T-helper 17 cell (primary cell): Measurements from ENCODE around the gene BRD7. TPM values are rescaled to one million over a fixed set of nuclear protein-coding genes. Genes with fewer than 3 reads are reported as not detected.
A peak's percentile ranks its signal among the peaks of the same experiment; 100 is the strongest.

Source experiments
- ATAC-seq: fragments of 150-1000 bp; cut with Tn5 transposase; 2 replicates; pipeline ENCODE4 v1.10.0; 2021; ENCODE audit warnings: mild to moderate bottlenecking, moderate library complexity
- DNase-seq, 3 donors: peaks; one replicate each; pipeline versions ENCODE4 v3.0.0 to v3.0.0-alpha.2; 2020 to 2021
- H3K9me3 ChIP-seq: one replicate; pipeline ENCODE4 v1.7.0; 2013; ENCODE audit warnings: low read length, mild to moderate bottlenecking; ENCODE audit not compliant: control insufficient read depth, poor library complexity, severe bottlenecking
- H3K27ac Mint-ChIP-seq: one replicate; pipeline ENCODE4 v1.8.0; 2022; ENCODE audit warnings: mild to moderate bottlenecking, moderate library complexity, mixed read lengths
- H3K27me3 Mint-ChIP-seq: one replicate; pipeline ENCODE4 v1.8.0; 2022; ENCODE audit warnings: mixed read lengths
- H3K36me3 Mint-ChIP-seq: one replicate; pipeline ENCODE4 v1.8.0; 2022; ENCODE audit warnings: low read depth, mixed read lengths
- H3K4me1 Mint-ChIP-seq: one replicate; pipeline ENCODE4 v1.8.0; 2022; ENCODE audit warnings: mild to moderate bottlenecking, mixed read lengths
- H3K4me3 Mint-ChIP-seq: one replicate; pipeline ENCODE4 v1.8.0; 2022; ENCODE audit warnings: mild to moderate bottlenecking, moderate library complexity, mixed read lengths
- total RNA-seq, 4 donors: library from RNA in 2 of 4; stranded (reverse) in 2 of 4; gene quantifications; one replicate each; pipeline ENCODE4 v1.2.3 and lab custom pipeline; 2022 to 2026

The BRD7 gene
- total RNA-seq, 2 donors from 2014 or later, result 74.2 to 83.4 TPM

DNA sequence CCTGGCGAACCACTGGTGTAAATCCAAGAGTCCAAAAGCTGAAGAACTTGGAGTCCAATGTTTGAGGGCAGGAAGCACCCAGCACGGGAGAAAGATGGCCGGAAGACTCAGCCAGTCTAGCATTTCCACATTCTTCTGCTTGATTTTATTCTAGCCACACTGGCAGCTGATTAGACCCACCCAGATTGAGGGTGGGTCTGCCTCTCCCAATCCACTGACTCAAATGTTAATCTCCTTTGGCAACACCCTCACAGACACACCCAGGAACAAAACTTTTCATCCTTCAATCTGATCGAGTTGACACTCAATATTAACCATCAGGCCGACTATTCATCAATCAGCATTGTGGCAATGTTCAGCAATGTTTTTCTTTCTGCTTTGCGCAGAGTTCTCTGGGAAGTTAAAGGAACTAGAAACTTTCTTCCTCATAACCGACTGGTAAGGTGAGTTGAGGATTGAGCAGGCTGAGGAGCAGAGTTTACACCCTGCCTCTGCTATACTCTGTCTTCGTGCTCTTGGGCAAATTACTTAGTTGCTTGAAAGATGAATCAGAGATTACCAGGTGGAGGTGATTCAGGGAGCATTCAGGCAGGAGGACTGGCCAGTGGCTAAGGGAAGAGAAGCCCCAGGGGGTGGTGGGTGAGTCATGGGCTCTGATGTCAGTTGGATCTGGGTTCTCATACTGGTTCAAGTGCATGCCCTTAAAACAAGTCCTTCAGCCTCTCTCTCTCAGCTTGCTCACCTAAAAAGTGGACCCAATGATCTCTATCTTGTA, 28.2 kb upstream of the BRD7 start:
- H3K36me3 Mint-ChIP-seq, result no peaks in the 10 kb centered on the region
- H3K4me1 Mint-ChIP-seq, result peaks cover 22% of the 10 kb centered on the region
- no peak overlapping the region for H3K4me3 Mint-ChIP-seq
- H3K27ac Mint-ChIP-seq, result peak overlapping the region; percentile 1
- ATAC-seq (no peak), DNase-seq (no peak)
- H3K27me3 Mint-ChIP-seq, result no peaks in the 10 kb centered on the region
- no peaks in the 10 kb centered on the region for H3K9me3 ChIP-seq

DNA sequence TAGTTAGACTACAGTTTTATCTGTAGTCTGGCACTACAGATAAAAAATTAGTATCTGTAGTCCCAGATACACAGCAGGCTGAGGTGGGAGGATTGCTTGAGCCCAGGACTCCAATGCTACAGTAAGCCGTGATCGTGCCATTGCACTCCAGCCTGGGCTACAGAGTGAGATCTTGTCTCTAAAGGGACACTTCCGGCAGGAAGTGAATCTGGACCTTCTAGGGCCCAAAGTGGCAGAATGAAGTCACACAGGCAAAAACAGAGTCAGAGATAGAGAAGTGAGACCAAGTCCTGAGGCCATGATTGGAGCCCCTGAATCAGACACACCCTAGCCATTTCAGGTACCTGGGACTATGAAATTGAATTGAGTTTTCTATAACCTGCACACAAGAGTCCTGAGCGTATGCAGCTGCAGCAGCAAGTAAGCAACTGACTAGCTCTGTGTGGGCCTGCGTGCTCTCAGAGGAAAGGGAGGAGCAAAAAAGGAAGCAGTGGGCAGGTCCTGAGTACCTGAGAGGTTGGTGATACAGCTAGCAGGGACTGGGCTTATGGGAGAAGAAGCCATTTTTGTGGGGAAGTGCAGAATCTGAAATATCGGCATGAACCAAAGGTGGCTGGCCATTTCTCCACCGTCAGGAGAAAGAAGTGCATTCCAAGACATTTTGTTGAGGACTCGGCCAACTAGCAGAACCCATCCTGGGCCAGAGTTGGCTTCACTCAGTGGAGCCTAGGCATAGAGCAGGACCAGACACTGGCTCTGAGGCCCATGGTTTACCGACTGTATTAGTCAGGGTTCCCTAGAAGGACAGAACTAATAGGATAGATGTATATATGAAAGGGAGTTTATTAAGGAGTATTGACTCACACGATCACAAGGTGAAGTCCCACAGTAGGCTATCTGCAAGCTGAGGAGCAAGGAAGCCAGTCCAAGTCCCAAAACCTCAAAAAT, 27.2 kb upstream of the BRD7 start:
- H3K4me3 Mint-ChIP-seq, result peak overlapping the region; percentile 9
- peaks cover 22% of the 10 kb centered on the region for H3K4me1 Mint-ChIP-seq
- H3K36me3 Mint-ChIP-seq, result no peaks in the 10 kb centered on the region
- peak overlapping the region; percentile 65 for H3K27ac Mint-ChIP-seq
- DNase-seq (no peak), ATAC-seq (peak; percentile 82)
- H3K27me3 Mint-ChIP-seq, result no peaks in the 10 kb centered on the region
- H3K9me3 ChIP-seq, result no peaks in the 10 kb centered on the region

DNA sequence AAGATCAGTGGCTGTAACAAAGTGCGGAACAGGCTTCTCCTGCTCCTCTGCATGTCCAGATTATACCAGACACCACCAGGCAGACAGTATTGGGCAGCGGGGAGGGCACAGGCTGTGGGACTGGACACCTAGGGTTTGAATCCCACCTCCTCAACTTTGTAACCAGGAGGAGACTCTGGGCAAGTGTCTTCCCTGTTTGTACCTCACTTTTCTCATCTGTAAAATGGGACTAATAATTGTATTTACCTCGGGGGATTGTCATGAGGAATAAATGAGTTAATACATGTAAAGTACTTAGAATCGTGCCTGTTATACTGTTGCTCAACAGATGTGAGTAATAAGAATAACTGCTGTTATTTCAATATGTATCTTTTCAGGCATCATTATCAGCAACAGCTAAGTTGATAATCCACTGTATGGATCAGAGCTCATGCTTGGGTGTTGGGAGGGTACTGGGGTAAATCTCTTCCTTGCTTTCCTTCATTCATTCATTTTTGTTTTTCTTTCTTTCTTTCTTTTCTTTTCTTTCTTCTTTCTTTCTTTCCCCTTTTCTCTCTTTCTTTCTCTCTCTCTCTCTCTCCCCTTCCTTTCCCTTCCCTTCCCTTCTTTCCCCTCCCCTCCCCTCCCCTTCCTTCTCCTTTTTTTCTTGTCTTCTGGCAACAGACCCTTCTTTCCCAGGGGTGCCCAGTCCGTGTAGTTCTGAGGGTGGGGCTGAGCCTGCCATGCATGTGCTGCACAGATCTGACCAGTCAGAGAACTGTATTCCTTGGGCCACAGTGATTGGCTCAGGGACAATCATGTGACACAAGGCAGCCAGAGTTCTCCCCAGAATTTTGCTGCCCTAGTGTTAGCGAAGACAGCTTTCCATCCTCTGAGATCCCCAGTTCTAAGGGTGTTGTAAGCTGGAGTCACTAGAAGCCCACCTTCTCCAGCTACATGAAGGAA, 25.3 kb upstream of the BRD7 start:
- H3K27ac Mint-ChIP-seq, result peak overlapping the region; percentile 69
- no peaks in the 10 kb centered on the region for H3K36me3 Mint-ChIP-seq
- H3K4me1 Mint-ChIP-seq, result peaks cover 19% of the 10 kb centered on the region
- no peak overlapping the region for H3K4me3 Mint-ChIP-seq
- no peaks in the 10 kb centered on the region for H3K27me3 Mint-ChIP-seq
- DNase-seq (no peak), ATAC-seq (no peak)
- H3K9me3 ChIP-seq, result no peaks in the 10 kb centered on the region

DNA sequence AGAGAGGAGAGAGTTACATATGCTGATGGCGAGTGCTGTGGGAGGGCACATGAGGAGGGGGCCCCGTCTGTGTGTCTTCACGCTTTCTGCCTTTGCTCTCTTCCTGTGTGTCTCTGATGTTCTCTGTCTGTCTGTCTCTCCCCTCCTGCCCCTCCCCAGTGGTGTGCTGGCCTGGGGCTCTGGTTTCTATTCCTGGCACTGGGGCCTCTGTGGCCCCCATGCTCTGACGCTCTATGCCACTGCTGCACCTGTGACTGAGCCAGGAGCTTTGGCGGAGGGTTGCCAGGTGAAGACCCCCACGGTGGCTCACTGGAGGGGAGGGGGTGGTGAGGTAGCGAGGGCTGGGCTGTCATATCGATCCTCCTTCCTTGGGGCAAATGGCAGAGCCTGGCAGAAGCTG, 24.6 kb upstream of the BRD7 start:
- peak overlapping the region; percentile 69 for H3K27ac Mint-ChIP-seq
- DNase-seq, result no peak
- H3K4me1 Mint-ChIP-seq, result peaks cover 19% of the 10 kb centered on the region
- no peak for ATAC-seq
- H3K36me3 Mint-ChIP-seq, result no peaks in the 10 kb centered on the region
- H3K9me3 ChIP-seq, result no peaks in the 10 kb centered on the region
- no peaks in the 10 kb centered on the region for H3K27me3 Mint-ChIP-seq
- no peak overlapping the region for H3K4me3 Mint-ChIP-seq

DNA sequence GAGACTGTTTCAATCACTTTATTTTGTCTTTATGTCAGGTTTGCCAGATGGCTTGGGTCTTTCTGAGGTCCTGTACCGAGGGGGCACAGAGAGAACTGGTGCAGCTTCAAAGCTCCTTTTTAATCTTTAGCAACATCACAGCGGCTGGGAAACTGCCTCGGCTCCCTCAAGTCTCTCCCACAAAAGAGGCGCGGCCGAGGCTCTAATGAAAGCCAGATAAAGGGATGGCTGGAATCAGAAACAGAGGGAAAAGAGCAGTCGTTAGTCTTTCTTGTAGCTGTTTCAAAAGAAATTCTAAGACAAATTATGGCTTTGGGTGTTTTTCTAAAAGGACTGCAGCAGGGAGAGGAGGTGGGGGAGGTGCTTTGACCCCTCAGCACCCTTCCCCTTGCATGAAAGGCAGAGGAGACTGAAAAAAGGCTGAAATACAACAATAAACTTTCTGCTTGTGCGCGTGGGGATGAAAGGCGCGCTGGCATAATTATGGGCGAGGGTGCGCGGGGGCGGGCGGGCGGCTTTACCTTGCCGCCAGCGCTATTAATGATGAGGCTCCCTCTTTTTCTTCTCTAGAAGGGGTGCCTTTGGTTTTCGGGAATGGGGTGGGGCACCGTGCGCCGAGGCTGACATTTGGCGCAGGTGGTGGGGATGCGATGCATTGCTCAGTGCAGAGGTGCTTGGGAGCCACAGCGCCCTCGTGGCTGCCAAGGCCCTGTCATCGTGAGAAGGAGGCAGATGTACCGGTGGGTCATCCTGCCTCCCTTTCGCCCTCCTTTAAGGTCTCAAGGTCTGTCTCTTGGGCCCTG, 22.3 kb upstream of the BRD7 start:
- H3K4me3 Mint-ChIP-seq, result no peak overlapping the region
- DNase-seq (no peak), ATAC-seq (no peak)
- H3K27me3 Mint-ChIP-seq, result peaks cover 13% of the 10 kb centered on the region
- peaks cover 16% of the 10 kb centered on the region for H3K4me1 Mint-ChIP-seq
- no peak overlapping the region for H3K27ac Mint-ChIP-seq
- no peaks in the 10 kb centered on the region for H3K36me3 Mint-ChIP-seq
- H3K9me3 ChIP-seq, result no peaks in the 10 kb centered on the region

DNA sequence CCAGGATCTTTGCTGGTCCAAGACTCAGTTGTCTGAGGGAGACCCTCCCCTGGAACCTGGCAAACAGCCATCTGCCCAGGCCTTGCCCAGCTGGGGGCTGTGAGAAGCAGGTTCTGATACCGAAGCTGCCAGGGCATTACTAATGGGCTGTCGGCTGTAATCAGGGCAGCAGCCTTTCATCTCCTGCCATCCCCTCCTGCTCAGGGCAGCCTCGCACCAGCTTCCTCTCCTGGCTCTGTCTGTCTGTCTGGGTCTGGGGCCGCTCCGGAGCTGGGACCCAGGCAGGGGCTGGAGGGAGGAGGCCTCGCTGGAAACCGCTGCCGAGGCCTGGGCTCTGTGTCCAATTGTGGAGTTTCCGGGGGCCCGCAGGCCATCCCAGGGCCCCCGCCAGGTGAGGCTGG, 21.6 kb upstream of the BRD7 start:
- peaks cover 20% of the 10 kb centered on the region for H3K27me3 Mint-ChIP-seq
- no peak overlapping the region for H3K4me3 Mint-ChIP-seq
- ATAC-seq, result no peak
- no peaks in the 10 kb centered on the region for H3K9me3 ChIP-seq
- no peaks in the 10 kb centered on the region for H3K36me3 Mint-ChIP-seq
- DNase-seq, result no peak
- no peak overlapping the region for H3K27ac Mint-ChIP-seq
- H3K4me1 Mint-ChIP-seq, result peaks cover 14% of the 10 kb centered on the region

DNA sequence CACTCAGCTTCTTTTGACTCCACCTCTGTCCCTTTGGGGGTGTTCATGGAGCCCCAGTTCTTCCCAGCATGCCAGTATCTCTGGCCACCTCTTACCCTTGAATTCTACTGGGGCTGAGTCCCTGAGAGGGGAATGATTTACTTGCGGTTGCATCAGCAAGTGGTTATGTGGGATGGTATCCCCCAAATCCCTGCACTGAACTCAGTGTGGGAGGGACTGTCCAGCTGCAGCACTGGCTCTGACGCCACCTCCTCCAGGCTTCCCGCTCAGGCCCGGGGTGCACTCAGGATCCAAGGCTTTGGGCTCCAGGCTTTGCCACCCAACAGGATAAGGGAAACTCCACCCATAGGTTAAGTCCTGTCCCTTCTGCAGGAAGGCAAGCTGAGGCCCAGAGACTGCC, 21.1 kb upstream of the BRD7 start:
- Mint-ChIP-seq H3K27me3 (peaks cover 25% of the 10 kb centered on the region), H3K27ac (no peak overlapping the region), H3K4me1 (peaks cover 9% of the 10 kb centered on the region), H3K36me3 (no peaks in the 10 kb centered on the region), H3K4me3 (no peak overlapping the region)
- ATAC-seq, result no peak
- H3K9me3 ChIP-seq, result no peaks in the 10 kb centered on the region
- DNase-seq, result no peak

DNA sequence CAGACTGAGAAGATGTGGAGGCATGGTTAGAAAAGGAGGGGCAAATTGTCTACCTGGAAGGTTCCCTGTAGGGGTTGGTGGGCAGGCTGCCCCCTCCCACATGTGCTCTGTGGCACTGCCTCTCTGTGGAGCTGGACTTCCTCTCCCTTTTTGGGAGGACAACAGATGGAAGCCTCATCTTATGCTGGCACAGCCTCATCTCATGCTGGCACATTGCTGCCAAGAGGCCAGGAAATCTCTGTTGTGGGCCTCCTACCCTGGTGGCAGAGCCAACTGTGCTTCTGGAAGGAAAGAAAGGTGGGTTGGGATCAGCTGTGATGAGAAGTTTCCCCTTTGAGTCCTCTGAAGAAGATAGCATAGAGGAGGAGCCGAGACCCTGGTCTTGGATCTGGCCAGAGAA, 19.7 kb upstream of the BRD7 start:
- Mint-ChIP-seq H3K27ac (no peak overlapping the region), H3K36me3 (no peaks in the 10 kb centered on the region), H3K4me1 (peaks cover 9% of the 10 kb centered on the region), H3K27me3 (peaks cover 26% of the 10 kb centered on the region), H3K4me3 (no peak overlapping the region)
- DNase-seq (no peak), ATAC-seq (no peak)
- H3K9me3 ChIP-seq, result no peaks in the 10 kb centered on the region

DNA sequence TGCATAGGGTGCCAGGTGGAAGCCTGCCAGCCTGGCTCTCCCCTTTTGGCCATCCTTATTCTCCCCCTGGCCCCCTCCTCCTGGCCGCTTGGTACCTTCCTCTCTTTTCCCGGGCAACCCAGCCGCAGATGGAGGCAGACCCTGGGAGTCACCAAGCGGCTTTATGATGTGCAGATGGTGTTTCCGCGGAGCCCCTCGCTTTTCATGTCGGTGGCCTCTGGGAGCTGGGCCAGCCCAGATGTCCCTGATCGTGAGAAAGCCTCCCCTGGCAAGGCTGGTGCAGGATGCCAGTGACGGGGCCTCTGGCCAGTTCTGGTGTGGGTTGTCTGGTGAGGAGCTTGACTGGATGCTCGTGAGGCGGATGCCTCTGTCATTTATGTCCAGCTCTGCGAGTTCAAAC, 18.0 kb upstream of the BRD7 start:
- Mint-ChIP-seq H3K36me3 (no peaks in the 10 kb centered on the region), H3K4me1 (peaks cover 3% of the 10 kb centered on the region), H3K4me3 (no peak overlapping the region), H3K27ac (no peak overlapping the region), H3K27me3 (peaks cover 26% of the 10 kb centered on the region)
- ATAC-seq, result no peak
- H3K9me3 ChIP-seq, result no peaks in the 10 kb centered on the region
- no peak for DNase-seq

DNA sequence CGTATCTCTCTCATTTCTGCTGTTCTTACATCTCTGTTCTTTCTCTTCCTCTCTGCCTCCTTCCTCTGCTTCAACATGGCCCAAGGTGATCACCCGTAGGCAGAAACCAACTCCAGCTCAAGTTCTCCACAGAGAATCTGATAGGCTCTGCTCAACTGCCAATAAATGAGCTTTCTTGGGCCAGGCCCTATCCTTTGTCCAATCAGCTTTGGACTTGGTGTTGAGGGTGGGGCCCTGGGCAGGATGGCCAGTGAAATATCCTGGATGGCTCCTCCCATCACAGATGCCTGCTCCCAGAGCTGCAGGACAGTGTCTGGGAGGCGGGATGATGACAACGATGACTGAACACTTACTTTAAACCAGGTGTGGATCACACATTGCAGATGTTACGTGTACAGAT, 17.4 kb upstream of the BRD7 start:
- Mint-ChIP-seq H3K27me3 (peaks cover 26% of the 10 kb centered on the region), H3K4me1 (peaks cover 3% of the 10 kb centered on the region), H3K4me3 (no peak overlapping the region), H3K27ac (no peak overlapping the region), H3K36me3 (no peaks in the 10 kb centered on the region)
- H3K9me3 ChIP-seq, result no peaks in the 10 kb centered on the region
- ATAC-seq (no peak), DNase-seq (no peak)

DNA sequence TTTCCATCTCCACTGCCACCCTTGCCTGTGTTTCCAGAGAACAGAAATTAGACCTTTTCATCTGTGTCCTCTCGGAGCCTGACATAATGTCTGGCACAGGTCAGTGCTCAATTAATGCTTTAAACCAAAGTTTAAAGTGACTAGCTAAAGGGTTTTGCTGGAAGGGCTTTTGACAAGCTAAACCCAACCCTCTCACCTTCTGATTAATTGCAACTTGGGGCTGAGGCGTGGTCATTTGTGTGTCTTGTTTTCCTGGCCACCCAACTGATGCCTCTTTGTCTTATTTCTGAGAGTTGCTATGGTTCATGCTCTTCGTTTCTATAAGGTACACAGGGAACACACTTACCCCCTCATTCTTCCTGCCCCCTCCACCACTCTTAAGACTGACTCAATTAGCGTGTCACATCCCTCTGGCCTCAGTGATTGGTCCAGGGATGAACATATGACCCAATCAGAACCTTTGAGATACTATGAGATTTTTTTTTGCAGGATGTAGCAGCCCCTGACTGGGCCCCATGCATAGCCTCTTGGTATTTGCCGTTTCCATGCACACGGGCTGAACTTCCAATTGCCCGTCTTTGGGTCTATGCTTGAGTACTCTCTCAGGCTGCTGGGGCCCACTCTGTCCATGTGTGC, 15.8 kb upstream of the BRD7 start:
- Mint-ChIP-seq H3K36me3 (no peaks in the 10 kb centered on the region), H3K4me1 (peaks cover 3% of the 10 kb centered on the region), H3K27me3 (peaks cover 26% of the 10 kb centered on the region), H3K27ac (no peak overlapping the region), H3K4me3 (no peak overlapping the region)
- no peaks in the 10 kb centered on the region for H3K9me3 ChIP-seq
- ATAC-seq, result no peak
- DNase-seq, result no peak
